H1 (cell line): ENCODE measurements around the gene SUCLG2. TPM values are rescaled to one million over a fixed set of nuclear protein-coding genes. Genes with fewer than 3 reads are reported as not detected.

Experiments
- CTCF ChIA-PET: fragments of 300-600 bp; sonication (Branson Sonifier 250); formaldehyde crosslinking; loops from one replicate; lab custom pipeline; 2021; ENCODE audit not compliant: partially characterized antibody; lab: Charles Lee
- POLR2A ChIA-PET: fragments of 300-600 bp; sonication (Branson Sonifier 250); formaldehyde crosslinking; loops from one replicate; lab custom pipeline; 2021; ENCODE audit warnings: inconsistent platforms; ENCODE audit not compliant: partially characterized antibody; lab: Charles Lee
- DNase-seq, 2 experiments: peaks; one replicate each; pipeline versions ENCODE4 v3.0.0 to v3.0.0-alpha.2; 2010 to 2022; ENCODE audit warnings: low spot score in 2 of 2, low read depth in 1 of 2, mixed read lengths in 1 of 2
- FAIRE-seq: peaks from 2 replicates; lab custom pipeline; 2011; peaks lifted over from hg19 to GRCh38; lab: Jason Lieb, UNC
- H2AFZ ChIP-seq: 2 replicates; pipeline ENCODE4 v1.8.1; 2012; ENCODE audit warnings: low read length, inconsistent platforms
- H2AK5ac ChIP-seq: 2 replicates; pipeline ENCODE4 v1.6.1; 2013; ENCODE audit warnings: low read depth, low read length
- H2BK120ac ChIP-seq: replicated peaks from 2 replicates; pipeline ENCODE3; 2013; ENCODE audit warnings: low read depth, low read length, inconsistent platforms
- H2BK12ac ChIP-seq: 2 replicates; pipeline ENCODE4 v1.6.1; 2013; ENCODE audit warnings: low read depth, low read length
- H2BK15ac ChIP-seq: 2 replicates; pipeline ENCODE4 v1.6.1; 2013; ENCODE audit warnings: low read length
- H2BK20ac ChIP-seq: 2 replicates; pipeline ENCODE4 v1.6.1; 2013; ENCODE audit warnings: low read length
- H2BK5ac ChIP-seq: 2 replicates; pipeline ENCODE4 v1.6.1; 2013; ENCODE audit warnings: low read depth, low read length
- H3K14ac ChIP-seq: 2 replicates; pipeline ENCODE4 v1.6.1; 2013; ENCODE audit warnings: inconsistent platforms; ENCODE audit not compliant: insufficient read length
- H3K18ac ChIP-seq: 2 replicates; pipeline ENCODE4 v1.6.1; 2013; ENCODE audit warnings: low read length; ENCODE audit errors: extremely low read depth
- H3K23ac ChIP-seq: 2 replicates; pipeline ENCODE4 v1.6.1; 2013; ENCODE audit warnings: inconsistent platforms; ENCODE audit not compliant: insufficient read length
- H3K23me2 ChIP-seq: 2 replicates; pipeline ENCODE4 v1.6.1; 2013; ENCODE audit warnings: low read depth, low read length
- H3K27ac ChIP-seq: 2 replicates; pipeline ENCODE4 v1.6.1; 2011; ENCODE audit warnings: low read depth, low read length, inconsistent platforms
- H3K27me3 ChIP-seq, 4 experiments: replicated peaks in 1 of 4; 1 replicate in 1 of 4; 2 replicates in 3 of 4; pipeline versions ENCODE4 v1.6.1 to v1.8.1; 2011 to 2013; ENCODE audit warnings: low read length in 3 of 4, mild to moderate bottlenecking in 3 of 4, inconsistent platforms in 2 of 4, mixed read lengths in 2 of 4, moderate library complexity in 1 of 4; ENCODE audit not compliant: control insufficient read depth in 3 of 4, insufficient read depth in 3 of 4; ENCODE audit errors: extremely low read depth in 1 of 4
- H3K36me3 ChIP-seq, 4 experiments: 2 replicates each; pipeline versions ENCODE4 v1.6.1 to v1.8.1; 2011 to 2013; ENCODE audit warnings: mild to moderate bottlenecking in 4 of 4, low read length in 3 of 4, moderate library complexity in 2 of 4, control low read depth in 1 of 4, inconsistent platforms in 1 of 4; ENCODE audit not compliant: insufficient read depth in 4 of 4, control insufficient read depth in 2 of 4
- H3K4ac ChIP-seq: replicated peaks from 2 replicates; pipeline ENCODE3; 2013; ENCODE audit warnings: low read length, low read depth, mixed read lengths, inconsistent platforms; ENCODE audit not compliant: insufficient read length
- H3K4me1 ChIP-seq, 4 experiments: replicated peaks in 1 of 4; 1 replicate in 1 of 4; 2 replicates in 3 of 4; pipeline versions ENCODE4 v1.6.1 to v1.8.1; 2011 to 2013; ENCODE audit warnings: low read length in 3 of 4, inconsistent platforms in 2 of 4, mixed read lengths in 1 of 4; ENCODE audit not compliant: insufficient read depth in 4 of 4, control insufficient read depth in 3 of 4
- H3K4me2 ChIP-seq, 2 experiments: 2 replicates each; pipeline versions ENCODE4 v1.6.1 to v1.8.1; 2011 to 2013; ENCODE audit warnings: low read depth in 2 of 2, low read length in 2 of 2, control low read depth in 1 of 2, inconsistent platforms in 1 of 2, mild to moderate bottlenecking in 1 of 2; ENCODE audit not compliant: insufficient read depth in 1 of 2
- H3K4me3 ChIP-seq, 4 experiments: fragments of 200-600, 300-600 bp in 1 of 4; sonication (generic), shearing (Covaris generic), sonication (Bioruptor Twin) in 1 of 4; 2 replicates each; pipeline versions ENCODE4 v1.5.1 to v1.8.1; 2011 to 2016; ENCODE audit warnings: low read length in 4 of 4, low read depth in 3 of 4, control low read depth in 2 of 4, inconsistent platforms in 2 of 4, mild to moderate bottlenecking in 2 of 4, mixed read lengths in 1 of 4, moderate library complexity in 1 of 4; ENCODE audit not compliant: insufficient read depth in 2 of 4; ENCODE audit errors: extremely low read depth in 1 of 4
- H3K56ac ChIP-seq: replicated peaks from 2 replicates; pipeline ENCODE3; 2013; ENCODE audit warnings: low read depth, mild to moderate bottlenecking, mixed read lengths, low read length, inconsistent platforms; ENCODE audit not compliant: insufficient read length
- H3K79me1 ChIP-seq: 2 replicates; pipeline ENCODE4 v1.6.1; 2013; ENCODE audit warnings: low read depth, low read length, control low read depth
- H3K79me2 ChIP-seq, 2 experiments: 2 replicates each; pipeline versions ENCODE4 v1.6.1 to v1.8.1; 2012 to 2013; ENCODE audit warnings: low read length in 2 of 2, mild to moderate bottlenecking in 2 of 2, inconsistent platforms in 1 of 2; ENCODE audit not compliant: insufficient read depth in 2 of 2, control insufficient read depth in 1 of 2
- H3K9ac ChIP-seq, 4 experiments: replicated peaks in 1 of 4; 1 replicate in 1 of 4; 2 replicates in 3 of 4; pipeline versions ENCODE4 v1.6.1 to v1.8.1; 2011 to 2013; ENCODE audit warnings: low read depth in 3 of 4, low read length in 3 of 4, control low read depth in 2 of 4, mild to moderate bottlenecking in 2 of 4, moderate library complexity in 2 of 4, inconsistent platforms in 1 of 4; ENCODE audit errors: extremely low read depth in 1 of 4
- H3K9me3 ChIP-seq, 2 experiments: 2 replicates each; pipeline versions ENCODE4 v1.6.1 to v1.8.1; 2012 to 2013; ENCODE audit warnings: mild to moderate bottlenecking in 2 of 2, moderate library complexity in 2 of 2, control low read depth in 1 of 2, inconsistent platforms in 1 of 2, low read depth in 1 of 2, low read length in 1 of 2, mixed read lengths in 1 of 2; ENCODE audit not compliant: insufficient read depth in 2 of 2
- H4K20me1 ChIP-seq, 2 experiments: replicated peaks in 1 of 2; 2 replicates each; pipeline versions ENCODE3 to v1.8.1; 2011 to 2013; ENCODE audit warnings: inconsistent platforms in 2 of 2, low read length in 2 of 2, mild to moderate bottlenecking in 1 of 2; ENCODE audit not compliant: insufficient read depth in 2 of 2, control insufficient read depth in 1 of 2
- H4K5ac ChIP-seq: 2 replicates; pipeline ENCODE4 v1.6.1; 2013; ENCODE audit warnings: low read length, low read depth, mixed read lengths, inconsistent platforms; ENCODE audit not compliant: insufficient read length
- H4K8ac ChIP-seq: 2 replicates; pipeline ENCODE4 v1.8.0; 2013; ENCODE audit warnings: mild to moderate bottlenecking, moderate library complexity, low read length, inconsistent platforms; ENCODE audit not compliant: insufficient read depth; ENCODE audit errors: extremely low read depth
- H4K91ac ChIP-seq: replicated peaks from 2 replicates; pipeline ENCODE3; 2013; ENCODE audit warnings: low read length, mixed read lengths, inconsistent platforms; ENCODE audit not compliant: insufficient read length
- CEBPB ChIP-seq: IDR thresholded peaks from 2 replicates; pipeline ENCODE4 v1.6.1; 2012; ENCODE audit warnings: low read depth, low read length
- SP2 ChIP-seq: IDR thresholded peaks from 2 replicates; pipeline ENCODE4 v1.6.1; 2012; ENCODE audit warnings: mild to moderate bottlenecking, low read length, inconsistent platforms
- WGBS, 2 experiments: shearing (Covaris generic) in 1 of 2; methylation state at CpG; one replicate each; pipeline versions ENCODE4 v1.1.6 to v1.1.7; 2013 to 2015; ENCODE audit warnings: low lambda C conversion rate in 2 of 2, mixed read lengths in 2 of 2, inconsistent platforms in 1 of 2, low coverage in 1 of 2, missing lambda C conversion rate in 1 of 2; ENCODE audit not compliant: insufficient replicate concordance in 2 of 2, insufficient coverage in 1 of 2, insufficient read length in 1 of 2; ENCODE audit errors: extremely low coverage in 1 of 2, missing lambda C conversion rate in 1 of 2; 5-methylcytosine and 5-hydroxymethylcytosine counted together
- polyA plus RNA-seq, 7 experiments: library from polyadenylated mRNA; depleted of rRNA in 3 of 7; stranded (reverse) in 5 of 7; unstranded in 2 of 7; fragments of >200 nt in 5 of 7; fragments of 200-250 nt in 2 of 7; gene quantifications; 1 replicate in 5 of 7; 2 replicates in 1 of 7; 4 replicates in 1 of 7; pipeline versions ENCODE4 v1.2.1 to v1.2.3, GENCODE V29; 2011 to 2013; ENCODE audit warnings: missing spikeins in 2 of 7, mixed read lengths in 2 of 7
- total RNA-seq: library from RNA; stranded (reverse); fragmentation: NEBNext Ultra II Directional; extraction: Animal tissue kit (Norgen Biotek cat#: 25700); gene quantifications from 2 replicates; pipeline ENCODE4 v1.2.1, GENCODE V29; 2021

SUCLG2 gene
- total and polyA plus RNA-seq, 2 of the 8 experiments (the other 6 are each of a cell fraction or from before 2014, with no cell fraction given) = 12.9 to 46.2 TPM

DNA sequence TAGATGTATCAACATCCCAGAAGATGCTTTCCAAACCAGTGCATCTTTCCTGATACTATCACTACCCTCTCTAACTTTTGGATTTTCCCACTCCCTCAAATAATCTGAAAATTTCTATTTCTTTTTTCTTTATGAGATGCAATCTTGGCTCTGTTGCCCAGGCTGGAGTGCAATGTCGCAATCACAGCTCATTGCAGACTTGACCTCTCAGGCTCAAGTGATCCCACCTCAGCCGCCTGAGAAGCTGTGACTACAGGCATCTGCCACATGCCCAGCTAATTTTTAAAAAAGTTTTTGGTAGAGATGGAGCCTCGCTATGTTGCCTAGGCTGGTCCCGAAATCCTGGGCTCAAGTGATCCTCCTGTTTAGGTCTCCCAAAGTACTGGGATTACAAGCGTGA lies 239.7 kb downstream of the SUCLG2 start:
- Histone ChIP-seq H3K36me3 (no peaks in the 10 kb centered on the region), H3K14ac (no peak overlapping the region), H3K9ac (no peak overlapping the region), H3K27ac (no peak overlapping the region), H3K9me3 (no peaks in the 10 kb centered on the region), H3K23me2 (no peaks in the 10 kb centered on the region), H2BK12ac (no peak overlapping the region), H3K4ac (no peak overlapping the region), H3K4me2 (no peak overlapping the region), H3K4me1 (no peaks in the 10 kb centered on the region), H4K20me1 (peaks cover 0 to 2% of the 10 kb centered on the region in 2 experiments), H4K91ac (no peak overlapping the region), H3K18ac (no peak overlapping the region), H3K27me3 (no peaks in the 10 kb centered on the region), H3K79me1 (no peaks in the 10 kb centered on the region), H3K4me3 (no peak overlapping the region), H2BK120ac (no peak overlapping the region), H2BK15ac (no peak overlapping the region), H3K79me2 (no peaks in the 10 kb centered on the region), H2BK5ac (no peak overlapping the region), H3K23ac (no peak overlapping the region), H3K56ac (no peak overlapping the region), H2BK20ac (no peak overlapping the region), H2AK5ac (no peak overlapping the region), H4K8ac (no peak overlapping the region), H2AFZ (no peak overlapping the region), H4K5ac (no peak overlapping the region)
- 92% methylated on average over 5 of the region's 5 CpGs; no CpG with 5 or more reads in 1 of the 2 experiments for WGBS, 2 experiments
- peak; percentile 38; the same call in 1 of the 2 replicates for TF ChIP-seq CEBPB
- TF ChIP-seq SP2 = no peak
- FAIRE-seq (no peak), DNase-seq (no peak)
- ChIA-PET POLR2A (no interaction called here), CTCF (interaction anchor here (1.5 kb wide), 1 partner anchor 30 kb away, joined by 6 read pairs; no protein-coding TSS in a partner anchor)
